Thymus (tissue), 11 donors: ENCODE measurements around the gene AKAP6. TPM values are rescaled to one million over a fixed set of nuclear protein-coding genes. Genes with fewer than 3 reads are reported as not detected.

Source experiments
- DNase-seq, 9 donors: peaks; one replicate each; pipeline ENCODE4 v3.0.0-alpha.2; 2013; ENCODE audit warnings: low spot score in 9 of 9, low read depth in 6 of 9, missing footprints in 1 of 9
- H3K27ac ChIP-seq, 2 donors: one replicate each; pipeline ENCODE4 v1.5.1; 2013; ENCODE audit warnings: control low read depth in 1 of 2, low read depth in 1 of 2, low read length in 1 of 2, mild to moderate bottlenecking in 1 of 2, moderate library complexity in 1 of 2
- H3K27me3 ChIP-seq, 2 donors: one replicate each; pipeline ENCODE4 v1.5.1; 2013; ENCODE audit warnings: low read length in 1 of 2; ENCODE audit not compliant: control insufficient read depth in 2 of 2, insufficient read depth in 1 of 2
- H3K36me3 ChIP-seq, 2 donors: one replicate each; pipeline ENCODE4 v1.5.1; 2013; ENCODE audit warnings: low read length in 1 of 2, mild to moderate bottlenecking in 1 of 2, moderate library complexity in 1 of 2; ENCODE audit not compliant: control insufficient read depth in 2 of 2, insufficient read depth in 2 of 2
- H3K4me1 ChIP-seq, 2 donors: one replicate each; pipeline ENCODE4 v1.5.1; 2013; ENCODE audit warnings: low read length in 2 of 2; ENCODE audit not compliant: control insufficient read depth in 2 of 2, insufficient read depth in 2 of 2
- H3K4me3 ChIP-seq, 2 donors: one replicate each; pipeline ENCODE4 v1.5.1; 2013; ENCODE audit warnings: low read length in 2 of 2, control low read depth in 1 of 2, mild to moderate bottlenecking in 1 of 2
- H3K9me3 ChIP-seq, 2 donors: one replicate each; pipeline ENCODE4 v1.5.1; 2013; ENCODE audit warnings: low read length in 1 of 2, mild to moderate bottlenecking in 1 of 2; ENCODE audit not compliant: control insufficient read depth in 2 of 2, insufficient read depth in 1 of 2
- WGBS: extraction: QIAGEN DNeasy Blood & Tissue Kit; methylation state at CpG from one replicate; pipeline ENCODE4 v1.1.7; 2013; 5-methylcytosine and 5-hydroxymethylcytosine counted together
- polyA plus RNA-seq: library from polyadenylated mRNA; stranded (reverse); fragments of 200-250 nt; gene quantifications from one replicate; pipeline ENCODE4 v1.2.3, GENCODE V29; 2013
- total RNA-seq: library from RNA; stranded (reverse); fragments of 120-200 nt; gene quantifications from one replicate; pipeline ENCODE4 v1.2.4, GENCODE V29; 2013
- donor health status: healthy.

Gene AKAP6
- total and polyA plus RNA-seq, 2 donors: 1.4 to 2.0 TPM

GRCh38 chr14:32307881-32308582 is 21.1 kb upstream of the AKAP6 start:
- Histone ChIP-seq H3K27me3 (no peaks in the 10 kb centered on the region), H3K36me3 (no peaks in the 10 kb centered on the region), H3K9me3 (no peaks in the 10 kb centered on the region), H3K4me1 (no peaks in the 10 kb centered on the region), H3K27ac (no peak overlapping the region), H3K4me3 (no peak overlapping the region)
- WGBS: 83% methylated on average over 3 of the region's 3 CpGs
- no peak for DNase-seq

- no peak overlapping the region for H3K27ac ChIP-seq
- H3K4me1 ChIP-seq: no peaks in the 10 kb centered on the region
- no peak for DNase-seq
- no peak overlapping the region for H3K4me3 ChIP-seq
- no peaks in the 10 kb centered on the region for H3K9me3 ChIP-seq
- H3K36me3 ChIP-seq: no peaks in the 10 kb centered on the region
- H3K27me3 ChIP-seq: no peaks in the 10 kb centered on the region
These were observed 18.2 kb upstream of the AKAP6 start for GRCh38 chr14:32310876-32311275.

GRCh38 chr14:32311294-32312009 is 17.6 kb upstream of the AKAP6 start:
- no peak for DNase-seq
- no peaks in the 10 kb centered on the region for H3K4me1 ChIP-seq
- 85% methylated on average over 3 of the region's 3 CpGs for WGBS
- H3K36me3 ChIP-seq: no peaks in the 10 kb centered on the region
- H3K9me3 ChIP-seq: no peaks in the 10 kb centered on the region
- H3K27ac ChIP-seq: no peak overlapping the region
- no peak overlapping the region for H3K4me3 ChIP-seq
- H3K27me3 ChIP-seq: no peaks in the 10 kb centered on the region

- 88% methylated on average over 4 of the region's 4 CpGs for WGBS
- no peak overlapping the region for H3K4me3 ChIP-seq
- no peak overlapping the region for H3K27ac ChIP-seq
These were observed 17.1 kb upstream of the AKAP6 start for GRCh38 chr14:32312010-32312331.

GRCh38 chr14:32313844-32314376 is 15.2 kb upstream of the AKAP6 start:
- Histone ChIP-seq H3K4me3 (no peak overlapping the region), H3K27ac (no peak overlapping the region), H3K9me3 (no peaks in the 10 kb centered on the region), H3K36me3 (no peaks in the 10 kb centered on the region), H3K4me1 (no peaks in the 10 kb centered on the region), H3K27me3 (no peaks in the 10 kb centered on the region)
- DNase-seq: no peak
- 97% methylated on average over 5 of the region's 5 CpGs for WGBS

More at GRCh38 chr14:32312010-32312331, 17.1 kb upstream of the AKAP6 start:
- H3K27me3 ChIP-seq: no peaks in the 10 kb centered on the region
- H3K4me1 ChIP-seq: no peaks in the 10 kb centered on the region
- no peak for DNase-seq
- H3K36me3 ChIP-seq: no peaks in the 10 kb centered on the region
- no peaks in the 10 kb centered on the region for H3K9me3 ChIP-seq

GRCh38 chr14:32318087-32318795 is 10.9 kb upstream of the AKAP6 start:
- no peak for DNase-seq
- Histone ChIP-seq H3K27ac (no peak overlapping the region), H3K4me3 (no peak overlapping the region), H3K4me1 (no peaks in the 10 kb centered on the region), H3K36me3 (no peaks in the 10 kb centered on the region), H3K9me3 (no peaks in the 10 kb centered on the region), H3K27me3 (no peaks in the 10 kb centered on the region)
- WGBS: 94% methylated on average over 7 of the region's 7 CpGs

- H3K27ac ChIP-seq: no peak overlapping the region
- no peaks in the 10 kb centered on the region for H3K4me1 ChIP-seq
- H3K27me3 ChIP-seq: no peaks in the 10 kb centered on the region
- H3K4me3 ChIP-seq: no peak overlapping the region
- no peaks in the 10 kb centered on the region for H3K36me3 ChIP-seq
- no peaks in the 10 kb centered on the region for H3K9me3 ChIP-seq
- no peak for DNase-seq
These were observed 9.6 kb upstream of the AKAP6 start for GRCh38 chr14:32319368-32320049.

GRCh38 chr14:32324601-32325000 is 4.5 kb upstream of the AKAP6 start:
- Histone ChIP-seq H3K4me3 (no peak overlapping the region), H3K36me3 (no peaks in the 10 kb centered on the region), H3K27ac (no peak overlapping the region), H3K9me3 (no peaks in the 10 kb centered on the region), H3K4me1 (peaks cover 0 to 4% of the 10 kb centered on the region in 2 donors), H3K27me3 (no peaks in the 10 kb centered on the region)
- 98% methylated on average over 1 of the region's 1 CpG for WGBS
- DNase-seq: no peak
